DOHH2 (cell line): ENCODE data around the gene SNX20.

ENCODE experiments used
- H3F3A ChIP-seq: fragments of 200-600 bp; sonication (generic), shearing (Covaris generic); 2 replicates; pipeline ENCODE4 v1.6.0; 2016; ENCODE audit warnings: antibody characterized with exemption, mild to moderate bottlenecking; ENCODE audit not compliant: control insufficient read depth, insufficient read depth
- H3K27ac ChIP-seq: fragments of 200-600 bp; sonication (generic); 2 replicates; pipeline ENCODE4 v1.5.1; 2014; ENCODE audit warnings: low read depth, mild to moderate bottlenecking, low read length, moderate library complexity
- H3K27me3 ChIP-seq: fragments of 200-600 bp; sonication (generic); 2 replicates; pipeline ENCODE4 v1.6.1; 2014; ENCODE audit warnings: mild to moderate bottlenecking, low read length, mixed read lengths; ENCODE audit not compliant: control insufficient read depth
- H3K36me3 ChIP-seq: fragments of 200-600 bp; sonication (generic); 2 replicates; pipeline ENCODE4 v1.6.1; 2014; ENCODE audit warnings: mild to moderate bottlenecking, low read length, moderate library complexity, mixed read lengths; ENCODE audit not compliant: control insufficient read depth
- H3K4me1 ChIP-seq: fragments of 200-600 bp; sonication (generic); 2 replicates; pipeline ENCODE4 v1.6.1; 2014; ENCODE audit warnings: mild to moderate bottlenecking, low read length, mixed read lengths; ENCODE audit not compliant: control insufficient read depth
- H3K4me2 ChIP-seq: fragments of 200-600 bp; sonication (generic); 2 replicates; pipeline ENCODE4 v1.6.0; 2014; ENCODE audit warnings: mild to moderate bottlenecking, low read length, moderate library complexity
- H3K4me3 ChIP-seq: fragments of 200-600 bp; sonication (generic); 2 replicates; pipeline ENCODE4 v1.5.1; 2014; ENCODE audit warnings: mild to moderate bottlenecking, low read length, mixed read lengths
- H3K79me2 ChIP-seq: fragments of 200-600 bp; sonication (generic); 2 replicates; pipeline ENCODE4 v1.6.1; 2014; ENCODE audit warnings: mild to moderate bottlenecking, low read length, mixed read lengths; ENCODE audit not compliant: control insufficient read depth
- H3K9me2 ChIP-seq: fragments of 200-600 bp; sonication (generic); replicated peaks from 2 replicates; pipeline ENCODE4 v1.6.1; 2014; ENCODE audit warnings: mild to moderate bottlenecking, low read length, mixed read lengths; ENCODE audit not compliant: control insufficient read depth
- H3K9me3 ChIP-seq: fragments of 200-600 bp; sonication (generic); 2 replicates; pipeline ENCODE4 v1.6.1; 2014; ENCODE audit warnings: antibody characterized with exemption, low read length, mixed read lengths; ENCODE audit not compliant: control insufficient read depth, insufficient read depth
- H4K20me1 ChIP-seq: fragments of 200-600 bp; sonication (generic); 2 replicates; pipeline ENCODE4 v1.6.0; 2014; ENCODE audit warnings: low read depth, mild to moderate bottlenecking, antibody characterized with exemption, low read length, moderate library complexity; ENCODE audit not compliant: control insufficient read depth, insufficient read depth
- EZH2phosphoT487 ChIP-seq: fragments of 200-600 bp; sonication (generic); IDR thresholded peaks from 2 replicates; pipeline ENCODE4 v1.6.1; 2017; ENCODE audit warnings: borderline replicate concordance, mild to moderate bottlenecking, antibody characterized with exemption, low read length, moderate library complexity, mixed read lengths
- TF ChIP-seq, protein P1 (sequence below): fragments of 200-600 bp; sonication (generic); IDR thresholded peaks from one replicate; pipeline ENCODE4 v1.5.1; 2014; ENCODE audit warnings: antibody characterized with exemption, mild to moderate bottlenecking, low read depth, low read length; ENCODE audit not compliant: poor library complexity, severe bottlenecking

SNX20 gene

DNA sequence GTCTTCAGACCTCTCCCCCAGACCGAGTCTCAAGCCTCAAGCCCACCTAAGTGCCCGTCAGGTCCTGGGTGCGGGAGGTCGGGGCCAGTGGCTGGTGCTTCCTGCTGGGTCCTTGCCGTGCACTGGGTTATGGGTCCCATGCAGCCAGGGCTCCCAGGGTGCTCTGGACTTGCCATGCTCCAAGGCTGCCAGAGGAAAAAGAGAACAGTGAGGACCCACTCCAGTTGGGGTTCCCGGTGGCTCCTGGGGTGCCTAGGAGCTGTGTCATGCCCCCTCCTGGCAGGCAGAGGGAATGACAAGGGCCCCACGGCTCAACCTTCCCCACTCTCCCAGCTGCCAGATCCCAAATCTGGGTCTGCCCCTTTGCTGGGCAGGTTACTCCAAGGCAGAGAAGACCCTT lies 3.8 kb downstream of the SNX20 start:
- Histone ChIP-seq H3K9me3 (peaks cover 8% of the 10 kb centered on the region; the same call in 1 of the 2 replicates), H3K79me2 (no peaks in the 10 kb centered on the region), H3K36me3 (no peaks in the 10 kb centered on the region), H3K9me2 (no peaks in the 10 kb centered on the region), H3K4me1 (peaks cover 12% of the 10 kb centered on the region), H3K27ac (no peak overlapping the region), H3K4me3 (no peak overlapping the region), H4K20me1 (no peaks in the 10 kb centered on the region), H3K4me2 (no peak overlapping the region), H3F3A (no peaks in the 10 kb centered on the region), H3K27me3 (no peaks in the 10 kb centered on the region)
- TF ChIP-seq, protein P1, sequence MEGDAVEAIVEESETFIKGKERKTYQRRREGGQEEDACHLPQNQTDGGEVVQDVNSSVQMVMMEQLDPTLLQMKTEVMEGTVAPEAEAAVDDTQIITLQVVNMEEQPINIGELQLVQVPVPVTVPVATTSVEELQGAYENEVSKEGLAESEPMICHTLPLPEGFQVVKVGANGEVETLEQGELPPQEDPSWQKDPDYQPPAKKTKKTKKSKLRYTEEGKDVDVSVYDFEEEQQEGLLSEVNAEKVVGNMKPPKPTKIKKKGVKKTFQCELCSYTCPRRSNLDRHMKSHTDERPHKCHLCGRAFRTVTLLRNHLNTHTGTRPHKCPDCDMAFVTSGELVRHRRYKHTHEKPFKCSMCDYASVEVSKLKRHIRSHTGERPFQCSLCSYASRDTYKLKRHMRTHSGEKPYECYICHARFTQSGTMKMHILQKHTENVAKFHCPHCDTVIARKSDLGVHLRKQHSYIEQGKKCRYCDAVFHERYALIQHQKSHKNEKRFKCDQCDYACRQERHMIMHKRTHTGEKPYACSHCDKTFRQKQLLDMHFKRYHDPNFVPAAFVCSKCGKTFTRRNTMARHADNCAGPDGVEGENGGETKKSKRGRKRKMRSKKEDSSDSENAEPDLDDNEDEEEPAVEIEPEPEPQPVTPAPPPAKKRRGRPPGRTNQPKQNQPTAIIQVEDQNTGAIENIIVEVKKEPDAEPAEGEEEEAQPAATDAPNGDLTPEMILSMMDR: peak; percentile 67
- no peak for TF ChIP-seq EZH2phosphoT487

DNA sequence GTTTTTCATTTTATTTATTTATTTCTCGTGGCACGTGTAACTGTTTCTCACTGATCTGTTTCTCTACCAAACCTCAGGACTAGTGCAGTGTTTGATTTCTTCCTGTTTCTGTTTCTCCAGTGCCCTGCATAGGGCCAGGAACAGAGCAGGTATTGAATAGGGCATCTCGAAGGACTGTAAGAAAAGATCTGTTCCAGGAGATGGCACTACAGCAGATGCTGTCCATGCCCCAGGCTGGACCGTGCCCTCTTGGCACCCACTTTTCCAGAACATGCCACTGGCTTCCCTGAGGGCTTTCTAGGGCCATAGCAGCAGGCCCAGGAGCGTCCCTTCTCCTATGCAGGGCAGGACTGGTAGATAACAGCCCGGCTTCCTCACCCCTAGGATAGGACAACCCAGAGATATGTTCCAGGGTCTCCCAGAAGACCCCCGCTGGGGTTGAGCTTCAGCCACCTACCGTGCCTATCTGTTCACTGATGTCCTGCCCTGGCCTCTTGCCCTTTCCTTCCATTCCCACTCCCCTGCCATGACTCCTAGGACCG lies 4.4 kb downstream of the SNX20 start:
- Histone ChIP-seq H3K4me3 (no peak overlapping the region), H4K20me1 (no peaks in the 10 kb centered on the region), H3K9me3 (peaks cover 14% of the 10 kb centered on the region), H3K27ac (no peak overlapping the region), H3K4me1 (peaks cover 12% of the 10 kb centered on the region), H3K4me2 (no peak overlapping the region), H3K27me3 (no peaks in the 10 kb centered on the region), H3K79me2 (no peaks in the 10 kb centered on the region), H3K9me2 (no peaks in the 10 kb centered on the region), H3K36me3 (no peaks in the 10 kb centered on the region), H3F3A (no peaks in the 10 kb centered on the region)
- TF ChIP-seq, protein P1: no peak
- no peak for TF ChIP-seq EZH2phosphoT487

DNA sequence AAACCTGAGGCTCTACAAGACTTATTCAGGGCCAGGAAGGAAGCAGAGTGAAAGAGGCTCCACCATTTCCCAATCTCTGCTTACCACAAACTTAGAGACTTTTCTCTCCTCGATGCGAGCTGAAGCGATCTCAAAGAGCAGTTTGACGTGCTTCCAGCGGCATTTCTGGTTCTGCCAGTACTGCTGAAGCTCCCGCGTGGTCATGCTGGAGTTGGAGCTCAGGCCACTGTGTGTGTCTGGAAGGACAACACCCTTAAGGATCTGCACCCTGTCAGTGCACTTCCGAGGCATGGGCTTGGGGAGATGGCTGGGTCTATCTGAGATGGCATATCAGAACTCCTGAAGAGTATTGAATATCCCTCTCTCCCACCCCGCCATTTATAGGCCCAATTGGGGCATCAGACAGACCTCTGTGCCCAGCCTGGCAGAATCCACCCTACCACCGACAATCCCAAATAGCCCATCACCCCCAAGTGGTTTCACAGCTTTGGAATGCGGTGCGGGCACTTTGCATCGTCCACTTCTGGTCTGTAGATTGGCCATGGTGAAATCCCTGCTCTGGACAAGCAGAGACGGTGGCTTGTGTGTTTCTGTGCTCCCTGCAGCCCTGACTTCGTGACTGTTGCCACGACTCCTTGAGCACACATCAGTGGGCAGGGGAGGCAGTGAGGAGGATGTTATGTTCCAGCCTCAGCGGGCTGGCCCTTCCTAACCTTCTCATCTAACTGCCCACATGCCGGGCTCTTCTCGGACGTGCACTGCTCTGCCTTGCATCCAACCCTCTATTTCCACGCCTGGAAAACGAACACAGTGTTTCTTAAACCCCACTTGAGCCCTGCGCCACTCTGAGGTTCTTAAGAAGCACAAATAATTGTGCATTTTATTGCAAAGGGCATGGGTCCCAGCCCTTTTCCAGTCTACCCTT lies 5.2 kb downstream of the SNX20 start:
- H3K9me3 ChIP-seq: peaks cover 22% of the 10 kb centered on the region
- no peaks in the 10 kb centered on the region for H4K20me1 ChIP-seq
- H3K4me1 ChIP-seq: peaks cover 4% of the 10 kb centered on the region
- no peaks in the 10 kb centered on the region for H3K9me2 ChIP-seq
- TF ChIP-seq, protein P1: no peak
- TF ChIP-seq EZH2phosphoT487: no peak
- H3K4me2 ChIP-seq: no peak overlapping the region
- no peaks in the 10 kb centered on the region for H3K27me3 ChIP-seq
- H3K27ac ChIP-seq: no peak overlapping the region
- no peaks in the 10 kb centered on the region for H3F3A ChIP-seq
- H3K79me2 ChIP-seq: no peaks in the 10 kb centered on the region
- no peaks in the 10 kb centered on the region for H3K36me3 ChIP-seq
- no peak overlapping the region for H3K4me3 ChIP-seq
